ENCODE results near the gene ZNF326. TPM values are rescaled to one million over a fixed set of nuclear protein-coding genes. Genes with fewer than 3 reads are reported as not detected.

The ZNF326 gene

DNA sequence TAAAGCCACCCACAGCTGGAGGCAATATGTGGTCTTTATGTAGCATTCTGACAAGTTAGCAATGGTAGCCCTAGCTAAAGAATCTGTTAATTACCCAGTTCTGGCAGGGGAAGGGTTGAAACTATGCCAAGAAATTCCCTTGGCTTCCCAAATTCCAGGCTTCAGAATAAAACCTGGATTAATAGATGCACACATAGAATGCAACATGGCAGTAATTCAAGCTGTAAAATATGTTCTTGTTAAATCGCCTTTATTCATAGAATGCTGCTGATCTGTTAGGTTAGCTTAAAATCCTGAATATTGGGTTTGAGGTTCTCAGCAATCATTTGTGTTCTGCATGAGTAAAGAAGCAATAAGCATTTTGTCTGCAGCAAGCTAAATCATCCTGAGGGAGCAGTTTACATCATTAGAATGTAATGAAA, 80.1 kb downstream of the ZNF326 start:
- no peak overlapping the region for H2BK15ac ChIP-seq (ENCODE audit: low read depth, poor library complexity, severe bottlenecking)
- H2BK5ac ChIP-seq (ENCODE audit: low read depth, low read length, poor library complexity, severe bottlenecking): no peak overlapping the region
- H2AFZ ChIP-seq (ENCODE audit: low read depth, low read length): no peak overlapping the region
- no peak overlapping the region for H2BK12ac ChIP-seq (ENCODE audit: low read length in 2 of 2)
- no peak overlapping the region for H3K14ac ChIP-seq (ENCODE audit: low read length in 2 of 2)
- H3K9me3 ChIP-seq (ENCODE audit: control insufficient read depth, low read length): no peaks in the 10 kb centered on the region
- no peak overlapping the region for H3K4me3 ChIP-seq (ENCODE audit: insufficient read depth in 1 of 2, low read depth in 1 of 2, low read length in 2 of 2)
- H3K4me2 ChIP-seq (ENCODE audit: low read length, poor library complexity, severe bottlenecking): no peak overlapping the region
- H3K36me3 ChIP-seq (ENCODE audit: control insufficient read depth in 1 of 2, insufficient read depth in 2 of 2, low read depth in 1 of 2, low read length in 2 of 2): no peaks in the 10 kb centered on the region
- H3K79me1 ChIP-seq (replicated peaks; ENCODE audit: low read length, poor library complexity, severe bottlenecking): no peaks in the 10 kb centered on the region
- H3K9ac ChIP-seq (ENCODE audit: low read length): no peak overlapping the region
- H2AK5ac ChIP-seq (ENCODE audit: low read length, severe bottlenecking): no peak overlapping the region
- no peak overlapping the region for H3K23ac ChIP-seq (ENCODE audit: low read length in 2 of 2)
- H3K18ac ChIP-seq (ENCODE audit: low read depth in 1 of 2, low read length in 2 of 2): no peak overlapping the region
- no peak overlapping the region for H4K8ac ChIP-seq (ENCODE audit: low read length)
- H3K27ac ChIP-seq (ENCODE audit: low read length, poor library complexity, severe bottlenecking): no peak overlapping the region
- no peak for DNase-seq
- peaks cover 0 to 3% of the 10 kb centered on the region in 2 experiments for H3K27me3 ChIP-seq (ENCODE audit: control insufficient read depth in 1 of 2, insufficient read depth in 1 of 2, low read length in 2 of 2)
- no peak overlapping the region for H3K4ac ChIP-seq (ENCODE audit: low read depth in 1 of 2, low read length in 2 of 2)
- WGBS: 98% methylated on average over 1 of the region's 1 CpG
- no peak overlapping the region for H4K91ac ChIP-seq (ENCODE audit: low read length)
- no peaks in the 10 kb centered on the region for H3K4me1 ChIP-seq (ENCODE audit: control insufficient read depth, insufficient read depth, low read depth, low read length)
- no peak overlapping the region for H2BK120ac ChIP-seq (ENCODE audit: low read depth, low read length)

GRCh38 chr1:90083995-90084394, 89.1 kb downstream of the ZNF326 start:
- Histone ChIP-seq H2AK5ac (ENCODE audit: low read length, severe bottlenecking) (no peak overlapping the region), H3K79me1 (replicated peaks; ENCODE audit: low read length, poor library complexity, severe bottlenecking) (no peaks in the 10 kb centered on the region), H3K14ac (ENCODE audit: low read length in 2 of 2) (no peak overlapping the region), H3K4me1 (ENCODE audit: control insufficient read depth, insufficient read depth, low read depth, low read length) (no peaks in the 10 kb centered on the region), H4K91ac (ENCODE audit: low read length) (no peak overlapping the region), H3K18ac (ENCODE audit: low read depth in 1 of 2, low read length in 2 of 2) (no peak overlapping the region), H2BK12ac (ENCODE audit: low read length in 2 of 2) (no peak overlapping the region), H3K36me3 (ENCODE audit: control insufficient read depth in 1 of 2, insufficient read depth in 2 of 2, low read depth in 1 of 2, low read length in 2 of 2) (no peaks in the 10 kb centered on the region), H2BK15ac (ENCODE audit: low read depth, poor library complexity, severe bottlenecking) (no peak overlapping the region), H3K23ac (ENCODE audit: low read length in 2 of 2) (no peak overlapping the region), H4K8ac (ENCODE audit: low read length) (no peak overlapping the region), H3K4me3 (ENCODE audit: insufficient read depth in 1 of 2, low read depth in 1 of 2, low read length in 2 of 2) (no peak overlapping the region), H3K27me3 (ENCODE audit: control insufficient read depth in 1 of 2, insufficient read depth in 1 of 2, low read length in 2 of 2) (no peaks in the 10 kb centered on the region), H3K4me2 (ENCODE audit: low read length, poor library complexity, severe bottlenecking) (no peak overlapping the region), H3K27ac (ENCODE audit: low read length, poor library complexity, severe bottlenecking) (no peak overlapping the region), H3K4ac (ENCODE audit: low read depth in 1 of 2, low read length in 2 of 2) (no peak overlapping the region), H2BK120ac (ENCODE audit: low read depth, low read length) (no peak overlapping the region), H2BK5ac (ENCODE audit: low read depth, low read length, poor library complexity, severe bottlenecking) (no peak overlapping the region), H3K9me3 (ENCODE audit: control insufficient read depth, low read length) (no peaks in the 10 kb centered on the region), H2AFZ (ENCODE audit: low read depth, low read length) (no peak overlapping the region), H3K9ac (ENCODE audit: low read length) (no peak overlapping the region)
- DNase-seq: no peak
- 85% methylated on average over 5 of the region's 7 CpGs for WGBS

Small RNA genes within 50 kb of the gene (small RNA-seq; reads per million reads assigned to genes)
- not detected for gene RN7SKP272 (ENCODE audit: low read depth)
